NCI-H748 treated with DMSO at 0.1 percent for 48 hours (cell line): ENCODE data around the gene GRIA2.
A peak's percentile ranks its signal among the peaks of the same experiment; 100 is the strongest.
"Not testable (repeated sequence)": the region's sequence is repeated elsewhere in the genome, so short reads cannot be mapped to it uniquely, and the experiment has no call there.

Experiments used
- DNase-seq: peaks from one replicate; lab custom pipeline; 2025; lab: John Stamatoyannopoulos, UW

Gene GRIA2

GRCh38 chr4:157258165-157258564, 37.6 kb downstream of the GRIA2 start:
- DNase-seq = not testable (repeated sequence)

- DNase-seq = peak; percentile 29
These were observed 44.8 kb downstream of the GRIA2 start for GRCh38 chr4:157265281-157265680.

GRCh38 chr4:157270108-157270507, 49.6 kb downstream of the GRIA2 start:
- DNase-seq = no peak

- DNase-seq = no peak
These were observed 50.0 kb downstream of the GRIA2 start for GRCh38 chr4:157270552-157270951.

GRCh38 chr4:157271166-157271869, 50.8 kb downstream of the GRIA2 start:
- DNase-seq = no peak

GRCh38 chr4:157280673-157281072, 60.1 kb downstream of the GRIA2 start:
- DNase-seq = no peak

- no peak for DNase-seq
These were observed 61.5 kb downstream of the GRIA2 start for GRCh38 chr4:157282019-157282418.

GRCh38 chr4:157287445-157287844, 66.9 kb downstream of the GRIA2 start:
- DNase-seq = no peak

GRCh38 chr4:157290622-157291021, 70.1 kb downstream of the GRIA2 start:
- no peak for DNase-seq

- DNase-seq = peak; percentile 0
These were observed 70.5 kb downstream of the GRIA2 start for GRCh38 chr4:157291071-157291470.

GRCh38 chr4:157293673-157294072, 73.1 kb downstream of the GRIA2 start:
- DNase-seq = no peak

GRCh38 chr4:157294575-157294974, 74.0 kb downstream of the GRIA2 start:
- DNase-seq = no peak

GRCh38 chr4:157300701-157301100, 80.2 kb downstream of the GRIA2 start:
- DNase-seq = no peak

GRCh38 chr4:157303471-157303960, 83.0 kb downstream of the GRIA2 start:
- DNase-seq = no peak

- no peak for DNase-seq
These were observed 84.2 kb downstream of the GRIA2 start for GRCh38 chr4:157304769-157305168.

GRCh38 chr4:157312702-157313101, 92.2 kb downstream of the GRIA2 start:
- DNase-seq = no peak

- peak; percentile 1 for DNase-seq
These were observed 94.4 kb downstream of the GRIA2 start for GRCh38 chr4:157314906-157315305.

- no peak for DNase-seq
These were observed 95.4 kb downstream of the GRIA2 start for GRCh38 chr4:157315968-157316367.

GRCh38 chr4:157320092-157320491, 99.6 kb downstream of the GRIA2 start:
- DNase-seq = no peak

- no peak for DNase-seq
These were observed 107.1 kb downstream of the GRIA2 start for GRCh38 chr4:157327666-157328065.

- no peak for DNase-seq
These were observed 137.4 kb downstream of the GRIA2 start for GRCh38 chr4:157357887-157358286.

GRCh38 chr4:157358439-157358838, 137.9 kb downstream of the GRIA2 start:
- no peak for DNase-seq

- no peak for DNase-seq
These were observed 138.3 kb downstream of the GRIA2 start for GRCh38 chr4:157358851-157359250.

GRCh38 chr4:157363360-157363759, 142.8 kb downstream of the GRIA2 start:
- DNase-seq = no peak
